Measurements from ENCODE around the gene ZFAND2A.
"Not testable (repeated sequence)": the region's sequence is repeated elsewhere in the genome, so short reads cannot be mapped to it uniquely, and the experiment has no call there.

Gene ZFAND2A

DNA sequence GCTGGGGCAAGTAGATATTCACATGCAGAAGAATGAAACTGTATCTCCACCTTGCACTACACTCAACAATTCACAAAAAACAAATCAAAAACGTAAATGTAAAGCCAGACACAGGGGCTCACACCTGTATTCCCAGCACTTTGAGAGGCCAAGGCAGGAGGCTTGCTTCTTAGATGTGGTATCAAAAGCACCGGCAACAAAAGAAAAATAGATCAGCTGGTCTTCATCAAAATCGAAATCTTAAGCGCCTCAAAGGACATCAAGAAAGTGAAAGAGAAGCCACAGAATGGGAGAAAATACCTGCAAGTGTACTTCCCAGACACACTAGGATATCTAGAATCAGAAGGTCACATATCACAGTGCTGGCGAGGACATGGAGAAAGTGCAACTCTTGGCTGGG, 40.8 kb downstream of the ZFAND2A start:
- no peak for ATAC-seq
- no peak for TF ChIP-seq BACH2 (CRISPR knock-in tag; IDR thresholded peaks at IDR 0.05; ENCODE audit: borderline replicate concordance)

DNA sequence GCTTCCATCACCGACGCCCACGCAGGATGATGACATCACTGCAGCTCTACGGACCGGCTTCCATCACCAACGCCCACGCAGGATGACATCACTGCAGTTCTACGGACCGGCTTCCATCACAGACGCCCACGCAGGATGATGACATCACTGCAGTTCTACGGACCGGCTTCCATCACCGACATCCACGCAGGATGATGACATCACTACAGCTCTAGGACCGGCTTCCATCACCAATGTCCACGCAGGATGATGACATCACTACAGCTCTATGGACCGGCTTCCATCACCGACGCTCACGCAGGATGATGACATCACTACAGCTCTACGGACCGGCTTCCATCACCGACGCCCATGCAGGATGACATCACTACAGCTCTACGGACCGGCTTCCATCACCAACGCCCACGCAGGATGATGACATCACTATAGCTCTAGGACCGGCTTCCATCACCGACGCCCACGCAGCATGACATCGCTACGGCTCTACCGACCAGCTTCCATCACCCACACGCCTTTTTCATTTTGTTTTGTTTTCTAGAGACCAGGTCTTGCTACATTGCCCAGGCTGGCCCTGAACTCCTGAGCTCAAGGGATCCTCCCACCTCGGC, 42.6 kb downstream of the ZFAND2A start:
- ATAC-seq: no peak
- TF ChIP-seq ZNF565 (CRISPR knock-in tag; conservative IDR thresholded peaks at IDR 0.05; ENCODE audit: low read depth): no peak
- TF ChIP-seq, protein P1, sequence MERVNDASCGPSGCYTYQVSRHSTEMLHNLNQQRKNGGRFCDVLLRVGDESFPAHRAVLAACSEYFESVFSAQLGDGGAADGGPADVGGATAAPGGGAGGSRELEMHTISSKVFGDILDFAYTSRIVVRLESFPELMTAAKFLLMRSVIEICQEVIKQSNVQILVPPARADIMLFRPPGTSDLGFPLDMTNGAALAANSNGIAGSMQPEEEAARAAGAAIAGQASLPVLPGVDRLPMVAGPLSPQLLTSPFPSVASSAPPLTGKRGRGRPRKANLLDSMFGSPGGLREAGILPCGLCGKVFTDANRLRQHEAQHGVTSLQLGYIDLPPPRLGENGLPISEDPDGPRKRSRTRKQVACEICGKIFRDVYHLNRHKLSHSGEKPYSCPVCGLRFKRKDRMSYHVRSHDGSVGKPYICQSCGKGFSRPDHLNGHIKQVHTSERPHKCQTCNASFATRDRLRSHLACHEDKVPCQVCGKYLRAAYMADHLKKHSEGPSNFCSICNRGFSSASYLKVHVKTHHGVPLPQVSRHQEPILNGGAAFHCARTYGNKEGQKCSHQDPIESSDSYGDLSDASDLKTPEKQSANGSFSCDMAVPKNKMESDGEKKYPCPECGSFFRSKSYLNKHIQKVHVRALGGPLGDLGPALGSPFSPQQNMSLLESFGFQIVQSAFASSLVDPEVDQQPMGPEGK (CRISPR knock-in tag; IDR thresholded peaks at IDR 0.05; ENCODE audit: borderline replicate concordance): no peak
- no peak for TF ChIP-seq BACH2 (CRISPR knock-in tag; IDR thresholded peaks at IDR 0.05; ENCODE audit: borderline replicate concordance)
- TF ChIP-seq, protein P2, sequence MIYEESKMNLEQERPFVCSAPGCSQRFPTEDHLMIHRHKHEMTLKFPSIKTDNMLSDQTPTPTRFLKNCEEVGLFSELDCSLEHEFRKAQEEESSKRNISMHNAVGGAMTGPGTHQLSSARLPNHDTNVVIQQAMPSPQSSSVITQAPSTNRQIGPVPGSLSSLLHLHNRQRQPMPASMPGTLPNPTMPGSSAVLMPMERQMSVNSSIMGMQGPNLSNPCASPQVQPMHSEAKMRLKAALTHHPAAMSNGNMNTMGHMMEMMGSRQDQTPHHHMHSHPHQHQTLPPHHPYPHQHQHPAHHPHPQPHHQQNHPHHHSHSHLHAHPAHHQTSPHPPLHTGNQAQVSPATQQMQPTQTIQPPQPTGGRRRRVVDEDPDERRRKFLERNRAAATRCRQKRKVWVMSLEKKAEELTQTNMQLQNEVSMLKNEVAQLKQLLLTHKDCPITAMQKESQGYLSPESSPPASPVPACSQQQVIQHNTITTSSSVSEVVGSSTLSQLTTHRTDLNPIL (CRISPR knock-in tag; IDR thresholded peaks at IDR 0.05; ENCODE audit: low read depth): no peak
- TF ChIP-seq, protein P3, sequence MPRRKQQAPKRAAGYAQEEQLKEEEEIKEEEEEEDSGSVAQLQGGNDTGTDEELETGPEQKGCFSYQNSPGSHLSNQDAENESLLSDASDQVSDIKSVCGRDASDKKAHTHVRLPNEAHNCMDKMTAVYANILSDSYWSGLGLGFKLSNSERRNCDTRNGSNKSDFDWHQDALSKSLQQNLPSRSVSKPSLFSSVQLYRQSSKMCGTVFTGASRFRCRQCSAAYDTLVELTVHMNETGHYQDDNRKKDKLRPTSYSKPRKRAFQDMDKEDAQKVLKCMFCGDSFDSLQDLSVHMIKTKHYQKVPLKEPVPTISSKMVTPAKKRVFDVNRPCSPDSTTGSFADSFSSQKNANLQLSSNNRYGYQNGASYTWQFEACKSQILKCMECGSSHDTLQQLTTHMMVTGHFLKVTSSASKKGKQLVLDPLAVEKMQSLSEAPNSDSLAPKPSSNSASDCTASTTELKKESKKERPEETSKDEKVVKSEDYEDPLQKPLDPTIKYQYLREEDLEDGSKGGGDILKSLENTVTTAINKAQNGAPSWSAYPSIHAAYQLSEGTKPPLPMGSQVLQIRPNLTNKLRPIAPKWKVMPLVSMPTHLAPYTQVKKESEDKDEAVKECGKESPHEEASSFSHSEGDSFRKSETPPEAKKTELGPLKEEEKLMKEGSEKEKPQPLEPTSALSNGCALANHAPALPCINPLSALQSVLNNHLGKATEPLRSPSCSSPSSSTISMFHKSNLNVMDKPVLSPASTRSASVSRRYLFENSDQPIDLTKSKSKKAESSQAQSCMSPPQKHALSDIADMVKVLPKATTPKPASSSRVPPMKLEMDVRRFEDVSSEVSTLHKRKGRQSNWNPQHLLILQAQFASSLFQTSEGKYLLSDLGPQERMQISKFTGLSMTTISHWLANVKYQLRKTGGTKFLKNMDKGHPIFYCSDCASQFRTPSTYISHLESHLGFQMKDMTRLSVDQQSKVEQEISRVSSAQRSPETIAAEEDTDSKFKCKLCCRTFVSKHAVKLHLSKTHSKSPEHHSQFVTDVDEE (CRISPR knock-in tag; IDR thresholded peaks at IDR 0.05): no peak
- TF ChIP-seq RARB (CRISPR knock-in tag; IDR thresholded peaks at IDR 0.05): no peak
- TF ChIP-seq PPARA (CRISPR knock-in tag; IDR thresholded peaks at IDR 0.05; ENCODE audit: borderline replicate concordance): no peak
- TF ChIP-seq ZNF8 (CRISPR knock-in tag; IDR thresholded peaks at IDR 0.05): no peak
- TF ChIP-seq, protein P4, sequence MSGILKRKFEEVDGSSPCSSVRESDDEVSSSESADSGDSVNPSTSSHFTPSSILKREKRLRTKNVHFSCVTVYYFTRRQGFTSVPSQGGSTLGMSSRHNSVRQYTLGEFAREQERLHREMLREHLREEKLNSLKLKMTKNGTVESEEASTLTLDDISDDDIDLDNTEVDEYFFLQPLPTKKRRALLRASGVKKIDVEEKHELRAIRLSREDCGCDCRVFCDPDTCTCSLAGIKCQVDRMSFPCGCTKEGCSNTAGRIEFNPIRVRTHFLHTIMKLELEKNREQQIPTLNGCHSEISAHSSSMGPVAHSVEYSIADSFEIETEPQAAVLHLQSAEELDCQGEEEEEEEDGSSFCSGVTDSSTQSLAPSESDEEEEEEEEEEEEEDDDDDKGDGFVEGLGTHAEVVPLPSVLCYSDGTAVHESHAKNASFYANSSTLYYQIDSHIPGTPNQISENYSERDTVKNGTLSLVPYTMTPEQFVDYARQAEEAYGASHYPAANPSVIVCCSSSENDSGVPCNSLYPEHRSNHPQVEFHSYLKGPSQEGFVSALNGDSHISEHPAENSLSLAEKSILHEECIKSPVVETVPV (CRISPR knock-in tag; IDR thresholded peaks at IDR 0.05): no peak
- TF ChIP-seq CSDC2 (CRISPR knock-in tag; IDR thresholded peaks at IDR 0.05): no peak
- no peak for TF ChIP-seq ZFP3 (CRISPR knock-in tag; IDR thresholded peaks at IDR 0.05)
- no peak for TF ChIP-seq TCF4 (CRISPR knock-in tag; IDR thresholded peaks at IDR 0.05; ENCODE audit: borderline replicate concordance)
- no peak for TF ChIP-seq SNAI2 (CRISPR knock-in tag; IDR thresholded peaks at IDR 0.05)
- TF ChIP-seq ESRRG (CRISPR knock-in tag; IDR thresholded peaks at IDR 0.05): no peak
- no peak for TF ChIP-seq ZNF70 (CRISPR knock-in tag; IDR thresholded peaks at IDR 0.05)
- TF ChIP-seq OSR1 (CRISPR knock-in tag; IDR thresholded peaks at IDR 0.05): no peak
- TF ChIP-seq ZC3H10 (CRISPR knock-in tag; IDR thresholded peaks at IDR 0.05): no peak
- TF ChIP-seq TOX (CRISPR knock-in tag; IDR thresholded peaks at IDR 0.05; ENCODE audit: borderline replicate concordance): no peak

DNA sequence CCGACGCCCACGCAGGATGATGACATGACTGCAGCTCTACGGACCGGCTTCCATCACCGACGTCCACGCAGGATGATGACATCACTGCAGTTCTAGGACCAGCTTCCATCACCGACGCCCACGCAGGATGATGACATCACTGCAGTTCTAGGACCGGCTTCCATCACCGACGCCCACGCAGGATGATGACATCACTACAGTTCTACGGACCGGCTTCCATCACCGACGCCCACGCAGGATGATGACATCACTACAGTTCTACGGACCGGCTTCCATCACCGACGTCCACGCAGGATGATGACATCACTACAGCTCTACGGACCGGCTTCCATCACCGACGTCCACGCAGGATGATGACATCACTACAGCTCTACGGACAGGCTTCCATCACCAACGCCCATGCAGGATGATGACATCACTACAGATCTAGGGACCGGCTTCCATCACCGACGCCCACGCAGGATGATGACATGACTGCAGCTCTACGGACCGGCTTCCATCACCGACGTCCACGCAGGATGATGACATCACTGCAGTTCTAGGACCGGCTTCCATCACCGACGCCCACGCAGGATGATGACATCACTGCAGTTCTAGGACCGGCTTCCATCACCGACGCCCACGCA, 43.5 kb downstream of the ZFAND2A start:
- not testable (repeated sequence) for ATAC-seq

DNA sequence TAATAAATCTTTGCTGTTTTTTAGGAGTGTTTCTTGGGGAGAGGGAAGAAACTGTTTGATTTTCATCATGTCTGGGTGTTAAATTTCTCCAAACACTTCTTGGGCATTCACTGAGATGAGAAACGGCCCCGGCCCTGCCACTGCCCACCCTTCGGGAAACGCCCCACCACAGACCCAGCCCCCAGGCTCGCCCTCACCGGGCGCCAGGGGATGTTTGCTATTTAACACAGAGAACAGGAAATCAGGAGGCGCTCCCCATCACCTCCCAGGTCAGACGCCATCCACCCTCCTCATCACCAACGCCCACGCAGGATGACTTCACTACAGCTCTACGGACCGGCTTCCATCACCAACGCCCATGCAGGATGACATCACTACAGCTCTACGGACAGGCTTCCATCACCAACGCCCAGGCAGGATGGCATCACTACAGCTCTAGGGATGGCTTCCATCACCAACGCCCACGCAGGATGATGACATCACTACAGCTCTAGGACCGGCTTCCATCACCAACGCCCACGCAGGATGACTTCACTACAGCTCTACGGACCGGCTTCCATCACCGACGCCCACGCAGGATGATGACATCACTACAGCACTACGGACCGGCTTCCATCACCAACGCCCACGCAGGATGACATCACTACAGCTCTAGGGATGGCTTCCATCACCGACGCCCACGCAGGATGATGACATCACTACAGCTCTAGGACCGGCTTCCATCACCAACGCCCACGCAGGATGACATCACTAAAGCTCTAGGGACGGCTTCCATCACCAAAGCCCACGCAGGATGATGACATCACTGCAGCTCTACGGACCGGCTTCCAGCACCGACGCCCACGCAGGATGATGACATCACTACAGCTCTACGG, 44.6 kb downstream of the ZFAND2A start:
- ATAC-seq: not testable (repeated sequence)
